Prostate gland (tissue), 2 donors: ENCODE results near the gene GRIN2A.

Experiments used
- CTCF ChIP-seq, 4 experiments: fragments of 200-600 bp in 2 of 4; fragments of 450-650 bp in 2 of 4; sonication (generic) in 2 of 4; IDR thresholded peaks; 1 replicate in 3 of 4; 2 replicates in 1 of 4; pipeline ENCODE4 v1.5.1; 2016 to 2019; ENCODE audit warnings: antibody characterized with exemption in 4 of 4, mild to moderate bottlenecking in 2 of 4, moderate library complexity in 2 of 4
- POLR2A ChIP-seq: fragments of 450-650 bp; IDR thresholded peaks from one replicate; pipeline ENCODE4 v1.6.1; 2016; ENCODE audit warnings: antibody characterized with exemption, mild to moderate bottlenecking
- POLR2AphosphoS5 ChIP-seq: sonication (generic); formaldehyde crosslinking; IDR thresholded peaks from one replicate; pipeline ENCODE4 v1.6.1; 2017; ENCODE audit warnings: antibody characterized with exemption

GRCh38 chr16:9949396-9949795 is 232.8 kb downstream of the GRIN2A start:
- TF ChIP-seq CTCF (IDR thresholded peaks at IDR 0.05): no peak
- no peak for TF ChIP-seq POLR2AphosphoS5
- no peak for TF ChIP-seq POLR2A
